GM12891 (cell line): ENCODE data around the gene LIPH.

ENCODE experiments used
- POLR2A ChIP-seq: IDR thresholded peaks from 2 replicates; pipeline ENCODE4 v1.6.1; 2011; ENCODE audit warnings: low read depth, low read length, control low read depth
- POLR2AphosphoS5 ChIP-seq: IDR thresholded peaks from 2 replicates; pipeline ENCODE4 v1.6.1; 2011; ENCODE audit warnings: low read depth, low read length, control low read depth
- SPI1 ChIP-seq: IDR thresholded peaks from 2 replicates; pipeline ENCODE4 v1.6.1; 2011; ENCODE audit warnings: low read depth, low read length, control low read depth
- TAF1 ChIP-seq: IDR thresholded peaks from 2 replicates; pipeline ENCODE4 v1.6.1; 2011; ENCODE audit warnings: low read depth, low read length, control low read depth

DNA sequence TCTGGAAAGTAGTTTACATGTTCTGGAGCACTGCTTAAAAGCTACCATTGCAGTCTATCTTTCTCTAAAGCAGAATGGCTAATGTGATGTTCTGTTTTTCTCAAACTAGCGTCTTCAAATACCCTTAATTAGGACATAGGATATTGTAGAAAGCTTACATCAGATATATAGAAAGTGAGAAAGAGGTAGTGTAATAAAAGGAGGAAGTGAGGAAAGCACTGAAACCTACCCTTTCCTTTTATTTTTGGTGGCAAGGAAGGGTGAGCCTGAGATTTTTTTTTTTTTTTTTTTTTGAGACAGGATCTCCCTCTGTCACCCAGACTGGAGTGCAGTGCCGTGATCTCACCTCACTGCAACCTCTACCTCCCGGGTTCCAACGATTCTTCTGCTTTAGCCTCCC lies 43.1 kb upstream of the LIPH start:
- TF ChIP-seq TAF1 = no peak
- TF ChIP-seq POLR2AphosphoS5 = no peak
- no peak for TF ChIP-seq POLR2A
- peak; percentile 89 for TF ChIP-seq SPI1
